Panc1 (cell line): Measurements from ENCODE around the gene MICA. TPM values are rescaled to one million over a fixed set of nuclear protein-coding genes. Genes with fewer than 3 reads are reported as not detected.
"Not testable (repeated sequence)": the region's sequence is repeated elsewhere in the genome, so short reads cannot be mapped to it uniquely, and the experiment has no call there.

Source experiments
- ATAC-seq: fragments of 200-7000 bp; cut with Tn5 transposase; 2 replicates; pipeline ENCODE4 v1.9.1; 2020; ENCODE audit warnings: mild to moderate bottlenecking, moderate library complexity
- BruUV-seq: library from RNA; stranded (reverse); fragments of 400-500 nt; replicated peaks from 2 replicates; lab custom pipeline; 2021; lab: Mats Ljungman, UMichigan
- CTCF ChIA-PET: fragments of 300-600 bp; sonication (Branson Sonifier 250); formaldehyde crosslinking; loops from one replicate; lab custom pipeline; 2022; ENCODE audit warnings: antibody characterized with exemption; lab: Charles Lee
- POLR2A ChIA-PET: fragments of 300-600 bp; sonication (Branson Sonifier 250); formaldehyde crosslinking; loops from one replicate; lab custom pipeline; 2022; ENCODE audit warnings: antibody characterized with exemption; lab: Charles Lee
- DNase-seq: peaks from one replicate; pipeline ENCODE4 v3.0.0-alpha.2; 2010; ENCODE audit warnings: low read depth, low spot score
- H3K27ac ChIP-seq: 2 replicates; pipeline ENCODE4 v1.5.1; 2011; ENCODE audit warnings: mild to moderate bottlenecking, low read length, inconsistent platforms
- H3K27me3 ChIP-seq: fragments of 200-500 bp; sonication (Bioruptor generic); 2 replicates; pipeline ENCODE4 v1.6.0; 2014; ENCODE audit warnings: low read length, inconsistent platforms; ENCODE audit not compliant: control insufficient read depth, insufficient read depth
- H3K36me3 ChIP-seq: fragments of 200-500 bp; sonication (Bioruptor generic); 2 replicates; pipeline ENCODE4 v1.5.1; 2014; ENCODE audit warnings: inconsistent platforms, mild to moderate bottlenecking, low read length, moderate library complexity; ENCODE audit not compliant: control insufficient read depth, insufficient read depth
- H3K4me1 ChIP-seq: 2 replicates; pipeline ENCODE4 v1.5.1; 2011; ENCODE audit warnings: inconsistent platforms, mild to moderate bottlenecking, low read length, moderate library complexity; ENCODE audit not compliant: control insufficient read depth, insufficient read depth
- H3K4me3 ChIP-seq, 2 experiments: 2 replicates each; pipeline ENCODE4 v1.5.1; 2011 to 2012; ENCODE audit warnings: low read depth in 2 of 2, low read length in 2 of 2, mild to moderate bottlenecking in 2 of 2, inconsistent platforms in 1 of 2, moderate library complexity in 1 of 2
- H3K9me3 ChIP-seq: fragments of 200-500 bp; sonication (Bioruptor generic); 2 replicates; pipeline ENCODE4 v1.5.1; 2014; ENCODE audit warnings: low read depth, mild to moderate bottlenecking, inconsistent platforms, low read length, moderate library complexity; ENCODE audit not compliant: control insufficient read depth, insufficient read depth
- CTCF ChIP-seq: fragments of 450-650 bp; IDR thresholded peaks from 2 replicates; pipeline ENCODE4 v1.5.1; 2017; ENCODE audit warnings: mild to moderate bottlenecking
- POLR2AphosphoS5 ChIP-seq: IDR thresholded peaks from 2 replicates; pipeline ENCODE4 v1.6.1; 2012; ENCODE audit warnings: mild to moderate bottlenecking, low read depth, low read length, moderate library complexity
- REST ChIP-seq, 2 experiments: IDR thresholded peaks; 2 replicates each; pipeline ENCODE4 v1.6.1; 2011 to 2012; ENCODE audit warnings: low read depth in 2 of 2, control low read depth in 1 of 2, low read length in 1 of 2, mild to moderate bottlenecking in 1 of 2, moderate library complexity in 1 of 2; ENCODE audit not compliant: insufficient read depth in 1 of 2
- SIN3A ChIP-seq: IDR thresholded peaks from 2 replicates; pipeline ENCODE4 v1.6.1; 2012; ENCODE audit warnings: low read depth, mild to moderate bottlenecking, low read length, moderate library complexity, borderline replicate concordance; ENCODE audit not compliant: insufficient read depth
- TCF7L2 ChIP-seq: IDR thresholded peaks from 2 replicates; pipeline ENCODE4 v1.6.1; 2011; ENCODE audit warnings: mild to moderate bottlenecking, low read depth, low read length, inconsistent platforms
- in situ Hi-C: cut with HindIII; loops from 2 replicates; pipeline ENCODE4 v1.10.0; 2016; ENCODE audit warnings: low sequenced_read_pairs, low pct_unique_long_range_greater_than_20kb
- intact Hi-C: fragments of 100-400 bp; cut with micrococcal nuclease; formaldehyde crosslinking; loops from one replicate; pipeline ENCODE4 v1.10.0; 2022; ENCODE audit not compliant: unreplicated experiment
- total RNA-seq: library from RNA; stranded (reverse); gene quantifications from one replicate; pipeline ENCODE4 v1.2.1, GENCODE V29; 2021; ENCODE audit not compliant: unreplicated experiment

The MICA gene
- total RNA-seq, 1 experiment from 2014 or later = 33.9 TPM

- H3K27me3 ChIP-seq = no peaks in the 10 kb centered on the region
- H3K9me3 ChIP-seq = no peaks in the 10 kb centered on the region
- no peaks in the 10 kb centered on the region for H3K36me3 ChIP-seq
- intact Hi-C loops (no loop called here), in situ Hi-C loops (no loop called here)
- TF ChIP-seq POLR2AphosphoS5 = no peak
- no peak for DNase-seq
- H3K27ac ChIP-seq = no peak overlapping the region
- POLR2A ChIA-PET = no interaction called here
- H3K4me1 ChIP-seq = no peaks in the 10 kb centered on the region
- no peak for ATAC-seq
- H3K4me3 ChIP-seq = no peak overlapping the region
- CTCF ChIA-PET = interaction anchor here (0.6 kb wide), 1 partner anchor 27 kb away, joined by 3 read pairs; no protein-coding TSS in a partner anchor
- no TSS peak for BruUV-seq
These were observed 17.3 kb upstream of the MICA start for GRCh38 chr6:31386099-31386498.

GRCh38 chr6:31386977-31387376 is 16.4 kb upstream of the MICA start:
- intact Hi-C loops (no loop called here), in situ Hi-C loops (no loop called here)
- no peak overlapping the region for H3K4me3 ChIP-seq
- ATAC-seq (no peak), DNase-seq (no peak)
- no TSS peak for BruUV-seq
- H3K9me3 ChIP-seq = no peaks in the 10 kb centered on the region
- H3K36me3 ChIP-seq = no peaks in the 10 kb centered on the region
- ChIA-PET POLR2A (no interaction called here), CTCF (no interaction called here)
- H3K27me3 ChIP-seq = no peaks in the 10 kb centered on the region
- TF ChIP-seq SIN3A (no peak), POLR2AphosphoS5 (no peak), REST (IDR thresholded peaks at IDR 0.05; ENCODE audit: insufficient read depth in 1 of 2, low read depth in 2 of 2, low read length in 1 of 2) (no peak), TCF7L2 (no peak), CTCF (no peak)
- no peaks in the 10 kb centered on the region for H3K4me1 ChIP-seq
- no peak overlapping the region for H3K27ac ChIP-seq

- in situ Hi-C loops, H3K4me1 ChIP-seq, H3K27ac ChIP-seq, CTCF ChIA-PET, POLR2A ChIA-PET, H3K4me3 ChIP-seq, H3K36me3 ChIP-seq, H3K9me3 ChIP-seq, H3K27me3 ChIP-seq, DNase-seq, intact Hi-C loops, BruUV-seq: not testable (repeated sequence)
- ATAC-seq = peak; percentile 92
These were observed 14.2 kb upstream of the MICA start for GRCh38 chr6:31388916-31389801.

- CTCF ChIA-PET = interaction anchor here (1.1 kb wide), 1 partner anchor 97 kb away, joined by 3 read pairs; no protein-coding TSS in a partner anchor
- POLR2A ChIA-PET, in situ Hi-C loops, BruUV-seq, ATAC-seq, DNase-seq, H3K36me3 ChIP-seq, H3K9me3 ChIP-seq, H3K4me1 ChIP-seq, H3K4me3 ChIP-seq, H3K27ac ChIP-seq, H3K27me3 ChIP-seq, intact Hi-C loops: not testable (repeated sequence)
These were observed 13.6 kb upstream of the MICA start for GRCh38 chr6:31389802-31390132.
